K562 (cell line): Measurements from ENCODE around the gene TRAPPC2B. TPM values are rescaled to one million over a fixed set of nuclear protein-coding genes. Genes with fewer than 3 reads are reported as not detected.

ENCODE experiments used
- ARID2 ChIP-seq: fragments of 450-650 bp; IDR thresholded peaks from 2 replicates; pipeline ENCODE4 v1.6.1; 2017; ENCODE audit warnings: antibody characterized with exemption, mild to moderate bottlenecking
- BACH1 ChIP-seq: fragments of 200-800 bp; sonication (Bioruptor generic); IDR thresholded peaks from 2 replicates; pipeline ENCODE4 v1.6.1; 2016; ENCODE audit warnings: missing genetic modification characterization, missing compliant biosample characterization
- CBFA2T2 ChIP-seq: fragments of 450-650 bp; conservative IDR thresholded peaks from 2 replicates; pipeline ENCODE4 v1.6.1; 2017; ENCODE audit warnings: mild to moderate bottlenecking
- CBFB ChIP-seq: sonication (generic); formaldehyde crosslinking; IDR thresholded peaks from 2 replicates; pipeline ENCODE4 v1.4.0; 2020; ENCODE audit warnings: mild to moderate bottlenecking, missing genetic modification reagents
- GTF2F1 ChIP-seq: IDR thresholded peaks from 2 replicates; pipeline ENCODE4 v1.6.1; 2011; ENCODE audit warnings: low read depth, low read length, improper control_type of control experiment
- HOXB6 ChIP-seq: fragments of 250-450 bp; sonication (Bioruptor Pico); IDR thresholded peaks from 2 replicates; pipeline ENCODE4 v1.5.1; 2022; ENCODE audit warnings: mild to moderate bottlenecking, borderline replicate concordance
- MTF1 ChIP-seq: fragments of 250-450 bp; sonication (Bioruptor Pico); IDR thresholded peaks from 2 replicates; pipeline ENCODE4 v1.9.0; 2021; ENCODE audit warnings: moderate library complexity, mild to moderate bottlenecking, inconsistent platforms, borderline replicate concordance
- NCOA1 ChIP-seq: fragments of 450-650 bp; IDR thresholded peaks from 2 replicates; pipeline ENCODE4 v1.6.1; 2016; ENCODE audit warnings: low read depth
- NFE2L1 ChIP-seq: fragments of 450-650 bp; IDR thresholded peaks from 2 replicates; pipeline ENCODE4 v1.6.1; 2016; ENCODE audit warnings: missing genetic modification characterization, low read depth, mild to moderate bottlenecking, missing compliant biosample characterization, moderate library complexity, borderline replicate concordance
- NR2C2 ChIP-seq, 2 experiments: fragments of 200-800 bp in 1 of 2; sonication (Bioruptor generic) in 1 of 2; sonication (generic) in 1 of 2; formaldehyde crosslinking in 1 of 2; IDR thresholded peaks; 2 replicates each; pipeline versions ENCODE4 v1.6.1 to v1.8.0; 2016 to 2022; ENCODE audit warnings: mild to moderate bottlenecking in 1 of 2, missing compliant biosample characterization in 1 of 2, missing genetic modification characterization in 1 of 2, missing genetic modification reagents in 1 of 2
- NR4A1 ChIP-seq, 2 experiments: fragments of 250-450 bp in 1 of 2; fragments of 450-650 bp in 1 of 2; sonication (Bioruptor Pico) in 1 of 2; IDR thresholded peaks; 2 replicates each; pipeline versions ENCODE4 v1.4.0 to v1.6.1; 2016 to 2020; ENCODE audit warnings: mild to moderate bottlenecking in 2 of 2, missing compliant biosample characterization in 1 of 2, missing genetic modification characterization in 1 of 2, moderate library complexity in 1 of 2
- PML ChIP-seq: IDR thresholded peaks from 2 replicates; pipeline ENCODE4 v1.6.1; 2012; ENCODE audit warnings: low read length, inconsistent platforms
- PURB ChIP-seq: sonication (generic); formaldehyde crosslinking; IDR thresholded peaks from 2 replicates; pipeline ENCODE4 v1.9.0; 2021; ENCODE audit warnings: low read depth, mild to moderate bottlenecking, missing genetic modification reagents
- RNF2 ChIP-seq: sonication (generic); IDR thresholded peaks from 2 replicates; pipeline ENCODE4 v1.6.1; 2016
- TEAD2 ChIP-seq: fragments of 450-650 bp; IDR thresholded peaks from 2 replicates; pipeline ENCODE4 v1.6.1; 2016; ENCODE audit warnings: missing genetic modification characterization, control low read depth, missing compliant biosample characterization
- ZNF24 ChIP-seq: fragments of 450-650 bp; IDR thresholded peaks from 2 replicates; pipeline ENCODE4 v1.6.1; 2016
- ZNF75A ChIP-seq: fragments of 450-650 bp; formaldehyde crosslinking; IDR thresholded peaks from 2 replicates; pipeline ENCODE4 v1.4.0; 2020; ENCODE audit warnings: mild to moderate bottlenecking
- polyA plus RNA-seq, 8 experiments: library from polyadenylated mRNA; depleted of rRNA in 4 of 8; stranded (reverse) in 5 of 8; unstranded in 3 of 8; fragments of >200 nt; fragmentation: Nextera tagmentation in 2 of 8; fragmentation: Illumina TruSeq in 1 of 8; extraction: Ambion mirVana in 2 of 8; extraction: Trizol in 1 of 8; gene quantifications; 2 replicates each; pipeline versions ENCODE4 v1.2.1 to v1.2.3, GENCODE V29; 2011 to 2014; ENCODE audit warnings: inconsistent platforms in 1 of 8, missing spikeins in 1 of 8
- total RNA-seq, 7 experiments: library from RNA; depleted of rRNA in 6 of 7; stranded (reverse); fragments of >200 nt in 6 of 7; fragmentation: Illumina TruSeq in 2 of 7; extraction: Trizol in 2 of 7; gene quantifications; 2 replicates each; pipeline versions ENCODE4 v1.2.1 to v1.2.3, GENCODE V29; 2011 to 2021; ENCODE audit warnings: low replicate concordance in 1 of 7
- TF ChIP-seq, protein P1 (sequence below), 3 experiments: IDR thresholded peaks in 2 of 3; conservative IDR thresholded peaks in 1 of 3; 2 replicates each; pipeline ENCODE4 v1.5.1; 2011 to 2012; ENCODE audit warnings: low read length in 3 of 3, mild to moderate bottlenecking in 3 of 3, control low read depth in 2 of 3, improper control_type of control experiment in 1 of 3, inconsistent platforms in 1 of 3, low read depth in 1 of 3, mixed read lengths in 1 of 3, moderate library complexity in 1 of 3; ENCODE audit not compliant: insufficient read depth in 2 of 3
- TF ChIP-seq, protein P2 (sequence below), 2 experiments: fragments of 450-650 bp; IDR thresholded peaks; 2 replicates each; pipeline ENCODE4 v1.6.1; 2016
- TF ChIP-seq, protein P3 (sequence below): sonication (generic); formaldehyde crosslinking; IDR thresholded peaks from 2 replicates; pipeline ENCODE4 v1.9.0; 2022; ENCODE audit warnings: mild to moderate bottlenecking, missing genetic modification reagents
- TF ChIP-seq, protein P4 (sequence below): fragments of 250-450 bp; sonication (Bioruptor Pico); IDR thresholded peaks from 2 replicates; pipeline ENCODE4 v1.8.0; 2021; ENCODE audit warnings: borderline replicate concordance, mild to moderate bottlenecking, moderate library complexity; ENCODE audit not compliant: poor library complexity, severe bottlenecking
- TF ChIP-seq, protein P5 (sequence below): sonication (generic); formaldehyde crosslinking; IDR thresholded peaks from 2 replicates; pipeline ENCODE4 v1.8.0; 2022; ENCODE audit warnings: mild to moderate bottlenecking, missing genetic modification reagents

Gene TRAPPC2B
- total and polyA plus RNA-seq, 9 of the 15 experiments (the other 6 are each of a cell fraction or from before 2014, with no cell fraction given): 2.2 to 20.4 (median 4.6) TPM

DNA sequence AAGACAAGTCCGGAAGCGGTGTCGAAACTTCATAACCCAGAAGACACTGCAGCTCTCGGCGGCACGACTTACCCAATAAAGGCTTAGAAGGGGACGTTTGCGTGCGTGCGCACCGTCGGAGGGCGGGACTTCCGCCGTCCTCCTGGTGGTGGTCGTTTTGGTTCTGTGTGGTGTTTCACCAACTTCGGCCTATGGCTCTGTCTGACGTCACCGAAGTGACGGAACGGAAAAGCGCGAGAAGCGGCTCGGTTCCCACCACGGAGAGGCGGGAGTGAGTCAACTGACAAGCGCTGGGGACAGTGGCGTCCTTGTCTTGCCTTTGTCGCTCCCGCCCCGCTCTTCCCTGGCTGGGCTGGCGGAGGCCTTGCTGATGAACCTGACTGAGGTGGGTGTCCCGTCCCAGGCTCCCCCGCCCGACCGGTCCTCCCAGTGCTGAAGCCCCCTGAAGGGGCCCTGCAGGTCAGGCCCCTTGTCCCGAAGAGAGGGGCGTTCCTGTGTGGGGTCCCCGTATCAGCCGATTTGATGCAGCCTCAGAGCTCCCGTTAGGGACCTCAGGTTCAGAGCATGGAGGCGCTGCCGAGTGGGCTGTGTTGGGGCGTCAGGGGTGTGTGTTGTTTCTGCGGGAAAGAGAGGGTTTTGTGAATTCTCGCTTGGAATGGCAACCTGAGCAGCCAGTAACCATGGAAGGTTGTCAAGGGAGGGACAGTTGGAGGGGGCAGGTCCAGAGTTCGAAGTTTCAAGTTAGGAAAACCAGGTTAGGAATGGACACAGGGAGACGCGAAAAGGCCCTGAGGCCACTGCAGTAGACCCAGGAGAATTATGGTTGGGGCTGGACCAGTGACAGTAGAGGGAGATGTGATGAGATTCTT is 26.6 kb downstream of the TRAPPC2B start, which contains the start of gene ZNF548 (continued):
- TF ChIP-seq, protein P1, sequence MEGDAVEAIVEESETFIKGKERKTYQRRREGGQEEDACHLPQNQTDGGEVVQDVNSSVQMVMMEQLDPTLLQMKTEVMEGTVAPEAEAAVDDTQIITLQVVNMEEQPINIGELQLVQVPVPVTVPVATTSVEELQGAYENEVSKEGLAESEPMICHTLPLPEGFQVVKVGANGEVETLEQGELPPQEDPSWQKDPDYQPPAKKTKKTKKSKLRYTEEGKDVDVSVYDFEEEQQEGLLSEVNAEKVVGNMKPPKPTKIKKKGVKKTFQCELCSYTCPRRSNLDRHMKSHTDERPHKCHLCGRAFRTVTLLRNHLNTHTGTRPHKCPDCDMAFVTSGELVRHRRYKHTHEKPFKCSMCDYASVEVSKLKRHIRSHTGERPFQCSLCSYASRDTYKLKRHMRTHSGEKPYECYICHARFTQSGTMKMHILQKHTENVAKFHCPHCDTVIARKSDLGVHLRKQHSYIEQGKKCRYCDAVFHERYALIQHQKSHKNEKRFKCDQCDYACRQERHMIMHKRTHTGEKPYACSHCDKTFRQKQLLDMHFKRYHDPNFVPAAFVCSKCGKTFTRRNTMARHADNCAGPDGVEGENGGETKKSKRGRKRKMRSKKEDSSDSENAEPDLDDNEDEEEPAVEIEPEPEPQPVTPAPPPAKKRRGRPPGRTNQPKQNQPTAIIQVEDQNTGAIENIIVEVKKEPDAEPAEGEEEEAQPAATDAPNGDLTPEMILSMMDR (IDR thresholded peaks at IDR 0.05 in 2 of 3, conservative IDR thresholded peaks at IDR 0.05 in 1 of 3; ENCODE audit: insufficient read depth in 2 of 3, low read depth in 1 of 3, low read length in 3 of 3): peak; percentile 32 to 47 (median 40); a peak in 4 of 6 replicates
- TF ChIP-seq CBFB (CRISPR knock-in tag) (peak; percentile 67; the same call in 1 of the 2 replicates), NR4A1 (CRISPR knock-in tag; IDR thresholded peaks at IDR 0.05) (no peak), NR4A1 (tag; IDR thresholded peaks at IDR 0.05) (no peak), NR2C2 (CRISPR knock-in tag; IDR thresholded peaks at IDR 0.05) (no peak), NR2C2 (tag; IDR thresholded peaks at IDR 0.05) (peak; percentile 69), CBFA2T2 (no peak), HOXB6 (CRISPR knock-in tag) (no peak), ARID2 (no peak), BACH1 (tag) (0 out of 2 replicates have a peak, but pooled peaks have one; percentile 16), RNF2 (peak; percentile 52; the same call in 1 of the 2 replicates), ZNF24 (no peak), PML (0 out of 2 replicates have a peak, but pooled peaks have one; percentile 38), NFE2L1 (no peak), MTF1 (no peak), NCOA1 (peak; percentile 90), ZNF75A (no peak), PURB (CRISPR knock-in tag) (no peak), GTF2F1 (no peak; the same call in 1 of the 2 replicates), TEAD2 (tag) (no peak)
- TF ChIP-seq, protein P2, sequence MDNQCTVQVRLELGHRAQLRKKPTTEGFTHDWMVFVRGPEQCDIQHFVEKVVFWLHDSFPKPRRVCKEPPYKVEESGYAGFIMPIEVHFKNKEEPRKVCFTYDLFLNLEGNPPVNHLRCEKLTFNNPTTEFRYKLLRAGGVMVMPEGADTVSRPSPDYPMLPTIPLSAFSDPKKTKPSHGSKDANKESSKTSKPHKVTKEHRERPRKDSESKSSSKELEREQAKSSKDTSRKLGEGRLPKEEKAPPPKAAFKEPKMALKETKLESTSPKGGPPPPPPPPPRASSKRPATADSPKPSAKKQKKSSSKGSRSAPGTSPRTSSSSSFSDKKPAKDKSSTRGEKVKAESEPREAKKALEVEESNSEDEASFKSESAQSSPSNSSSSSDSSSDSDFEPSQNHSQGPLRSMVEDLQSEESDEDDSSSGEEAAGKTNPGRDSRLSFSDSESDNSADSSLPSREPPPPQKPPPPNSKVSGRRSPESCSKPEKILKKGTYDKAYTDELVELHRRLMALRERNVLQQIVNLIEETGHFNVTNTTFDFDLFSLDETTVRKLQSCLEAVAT (IDR thresholded peaks at IDR 0.05): peak in 1 of 2 experiments; percentile 27; a peak in 1 of 4 replicates
- TF ChIP-seq, protein P3, sequence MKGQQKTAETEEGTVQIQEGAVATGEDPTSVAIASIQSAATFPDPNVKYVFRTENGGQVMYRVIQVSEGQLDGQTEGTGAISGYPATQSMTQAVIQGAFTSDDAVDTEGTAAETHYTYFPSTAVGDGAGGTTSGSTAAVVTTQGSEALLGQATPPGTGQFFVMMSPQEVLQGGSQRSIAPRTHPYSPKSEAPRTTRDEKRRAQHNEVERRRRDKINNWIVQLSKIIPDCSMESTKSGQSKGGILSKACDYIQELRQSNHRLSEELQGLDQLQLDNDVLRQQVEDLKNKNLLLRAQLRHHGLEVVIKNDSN (CRISPR knock-in tag): no peak
- TF ChIP-seq, protein P4, sequence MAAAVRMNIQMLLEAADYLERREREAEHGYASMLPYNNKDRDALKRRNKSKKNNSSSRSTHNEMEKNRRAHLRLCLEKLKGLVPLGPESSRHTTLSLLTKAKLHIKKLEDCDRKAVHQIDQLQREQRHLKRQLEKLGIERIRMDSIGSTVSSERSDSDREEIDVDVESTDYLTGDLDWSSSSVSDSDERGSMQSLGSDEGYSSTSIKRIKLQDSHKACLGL (CRISPR knock-in tag): no peak
- TF ChIP-seq, protein P5, sequence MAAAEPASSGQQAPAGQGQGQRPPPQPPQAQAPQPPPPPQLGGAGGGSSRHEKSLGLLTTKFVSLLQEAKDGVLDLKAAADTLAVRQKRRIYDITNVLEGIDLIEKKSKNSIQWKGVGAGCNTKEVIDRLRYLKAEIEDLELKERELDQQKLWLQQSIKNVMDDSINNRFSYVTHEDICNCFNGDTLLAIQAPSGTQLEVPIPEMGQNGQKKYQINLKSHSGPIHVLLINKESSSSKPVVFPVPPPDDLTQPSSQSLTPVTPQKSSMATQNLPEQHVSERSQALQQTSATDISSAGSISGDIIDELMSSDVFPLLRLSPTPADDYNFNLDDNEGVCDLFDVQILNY (CRISPR knock-in tag): no peak
